ENCODE measurements around the gene PIP5K1C. TPM values are rescaled to one million over a fixed set of nuclear protein-coding genes. Genes with fewer than 3 reads are reported as not detected.

PIP5K1C gene
- polyA plus RNA-seq, 4 donors = 19.3 to 30.8 (median 23.3) TPM

- no peak for DNase-seq (ENCODE audit: low read depth in 4 of 4, low spot score in 3 of 4)
Observed at GRCh38 chr19:3664879-3665642, 35.2 kb downstream of the PIP5K1C start.

GRCh38 chr19:3663838-3664237, 36.4 kb downstream of the PIP5K1C start:
- DNase-seq (ENCODE audit: low read depth in 4 of 4, low spot score in 3 of 4) = no peak

- no peak for DNase-seq (ENCODE audit: low read depth in 4 of 4, low spot score in 3 of 4)
Observed at GRCh38 chr19:3661284-3662238, 38.7 kb downstream of the PIP5K1C start.

GRCh38 chr19:3660493-3661219, 39.6 kb downstream of the PIP5K1C start:
- DNase-seq (ENCODE audit: low read depth in 4 of 4, low spot score in 3 of 4) = no peak

- no peak for DNase-seq (ENCODE audit: low read depth in 4 of 4, low spot score in 3 of 4)
Observed at GRCh38 chr19:3659746-3660112, 40.5 kb downstream of the PIP5K1C start.

- no peak for DNase-seq (ENCODE audit: low read depth in 4 of 4, low spot score in 3 of 4)
Observed at GRCh38 chr19:3658870-3659745, 41.2 kb downstream of the PIP5K1C start.

- no peak for DNase-seq (ENCODE audit: low read depth in 4 of 4, low spot score in 3 of 4)
Observed at GRCh38 chr19:3658004-3658869, 42.0 kb downstream of the PIP5K1C start.

GRCh38 chr19:3657395-3657769, 42.9 kb downstream of the PIP5K1C start:
- no peak for DNase-seq (ENCODE audit: low read depth in 4 of 4, low spot score in 3 of 4)

GRCh38 chr19:3656747-3657394, 43.4 kb downstream of the PIP5K1C start:
- DNase-seq (ENCODE audit: low read depth in 4 of 4, low spot score in 3 of 4) = no peak

GRCh38 chr19:3656073-3656746, 44.1 kb downstream of the PIP5K1C start:
- DNase-seq (ENCODE audit: low read depth in 4 of 4, low spot score in 3 of 4) = no peak

- no peak for DNase-seq (ENCODE audit: low read depth in 4 of 4, low spot score in 3 of 4)
Observed at GRCh38 chr19:3655402-3656072, 44.7 kb downstream of the PIP5K1C start.

GRCh38 chr19:3653865-3654513, 46.3 kb downstream of the PIP5K1C start:
- DNase-seq (ENCODE audit: low read depth in 4 of 4, low spot score in 3 of 4) = no peak

GRCh38 chr19:3653081-3653795, 47.0 kb downstream of the PIP5K1C start:
- DNase-seq (ENCODE audit: low read depth in 4 of 4, low spot score in 3 of 4) = no peak

- DNase-seq (ENCODE audit: low read depth in 4 of 4, low spot score in 3 of 4) = no peak
Observed at GRCh38 chr19:3652422-3652821, 47.8 kb downstream of the PIP5K1C start.

GRCh38 chr19:3651684-3652083, 48.6 kb downstream of the PIP5K1C start:
- no peak for DNase-seq (ENCODE audit: low read depth in 4 of 4, low spot score in 3 of 4)

- DNase-seq (ENCODE audit: low read depth in 4 of 4, low spot score in 3 of 4) = no peak
Observed at GRCh38 chr19:3649888-3650287, 50.4 kb downstream of the PIP5K1C start.
